Fibroblast of lung (primary cell): ENCODE data around the gene GABBR2.

Experiments
- EZH2 ChIP-seq: IDR thresholded peaks from 2 replicates; pipeline ENCODE4 v1.5.1; 2012; ENCODE audit warnings: low read length, control low read depth, mild to moderate bottlenecking; ENCODE audit errors: missing control alignments
- TF ChIP-seq, protein P1 (sequence below), 2 donors: IDR thresholded peaks in 1 of 2; conservative IDR thresholded peaks in 1 of 2; 1 replicate in 1 of 2; 2 replicates in 1 of 2; pipeline ENCODE4 v1.5.1; 2011 to 2012; ENCODE audit warnings: low read length in 2 of 2, control low read depth in 1 of 2, inconsistent platforms in 1 of 2, low read depth in 1 of 2, mild to moderate bottlenecking in 1 of 2

DNA sequence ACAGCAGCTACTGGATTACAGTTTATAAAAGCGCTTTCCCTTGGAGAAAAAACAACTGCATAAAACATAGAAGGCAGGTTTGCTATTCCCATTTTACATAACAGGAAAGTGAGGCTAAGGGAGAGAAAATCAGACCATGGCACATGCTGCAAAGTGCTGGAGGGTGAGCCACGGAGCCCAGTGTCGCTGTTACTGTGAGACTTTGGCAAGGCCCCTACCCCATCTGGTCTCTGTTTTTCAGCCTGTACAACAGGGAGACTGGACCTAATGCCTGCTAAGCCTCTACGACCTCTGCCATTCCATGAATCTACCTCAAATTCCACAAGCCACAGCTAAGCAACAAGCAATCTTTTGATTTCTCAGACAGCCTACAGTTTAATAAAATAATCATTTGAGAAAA lies 139.2 kb downstream of the GABBR2 start:
- TF ChIP-seq, protein P1, sequence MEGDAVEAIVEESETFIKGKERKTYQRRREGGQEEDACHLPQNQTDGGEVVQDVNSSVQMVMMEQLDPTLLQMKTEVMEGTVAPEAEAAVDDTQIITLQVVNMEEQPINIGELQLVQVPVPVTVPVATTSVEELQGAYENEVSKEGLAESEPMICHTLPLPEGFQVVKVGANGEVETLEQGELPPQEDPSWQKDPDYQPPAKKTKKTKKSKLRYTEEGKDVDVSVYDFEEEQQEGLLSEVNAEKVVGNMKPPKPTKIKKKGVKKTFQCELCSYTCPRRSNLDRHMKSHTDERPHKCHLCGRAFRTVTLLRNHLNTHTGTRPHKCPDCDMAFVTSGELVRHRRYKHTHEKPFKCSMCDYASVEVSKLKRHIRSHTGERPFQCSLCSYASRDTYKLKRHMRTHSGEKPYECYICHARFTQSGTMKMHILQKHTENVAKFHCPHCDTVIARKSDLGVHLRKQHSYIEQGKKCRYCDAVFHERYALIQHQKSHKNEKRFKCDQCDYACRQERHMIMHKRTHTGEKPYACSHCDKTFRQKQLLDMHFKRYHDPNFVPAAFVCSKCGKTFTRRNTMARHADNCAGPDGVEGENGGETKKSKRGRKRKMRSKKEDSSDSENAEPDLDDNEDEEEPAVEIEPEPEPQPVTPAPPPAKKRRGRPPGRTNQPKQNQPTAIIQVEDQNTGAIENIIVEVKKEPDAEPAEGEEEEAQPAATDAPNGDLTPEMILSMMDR (conservative IDR thresholded peaks at IDR 0.05 in 1 of 2, IDR thresholded peaks at IDR 0.05 in 1 of 2; ENCODE audit: low read depth in 1 of 2, low read length in 2 of 2) = no peak
- TF ChIP-seq EZH2 = no peak
